ENCODE results near the gene IFIT3. TPM values are rescaled to one million over a fixed set of nuclear protein-coding genes. Genes with fewer than 3 reads are reported as not detected.

The IFIT3 gene
- total RNA-seq, 2 experiments from 2014 or later = 11.5 to 12.8 TPM

GRCh38 chr10:89351780-89352597, 24.2 kb downstream of the IFIT3 start:
- Mint-ChIP-seq H3K36me3 (ENCODE audit: low read depth) (no peaks in the 10 kb centered on the region), H3K9me3 (no peaks in the 10 kb centered on the region), H3K4me1 (ENCODE audit: low read depth) (peaks cover 11% of the 10 kb centered on the region), H3K27me3 (no peaks in the 10 kb centered on the region), H3K4me3 (no peak overlapping the region), H3K27ac (no peak overlapping the region)
- POLR2A ChIA-PET = interaction anchor here (0.8 to 0.9 kb wide), 2 partner anchors 13 to 21 kb away, joined by 3 to 4 read pairs; no protein-coding TSS in a partner anchor
- Histone ChIP-seq H3K27ac (ENCODE audit: low read depth in 1 of 2, low read length in 2 of 2) (no peak overlapping the region), H3K36me3 (ENCODE audit: insufficient read depth, low read length) (no peaks in the 10 kb centered on the region), H3K4me3 (ENCODE audit: low read length) (no peak overlapping the region), H3K4me1 (ENCODE audit: insufficient read depth, low read length) (no peaks in the 10 kb centered on the region), H3K9me3 (ENCODE audit: control insufficient read depth in 1 of 2, insufficient read depth in 1 of 2, low read length in 2 of 2) (no peaks in the 10 kb centered on the region), H3K27me3 (ENCODE audit: control insufficient read depth in 1 of 2, insufficient read depth in 2 of 2, low read length in 2 of 2) (no peaks in the 10 kb centered on the region)
- intact Hi-C loops (cut with DNase I, micrococcal nuclease) = no loop called here
- ATAC-seq (ENCODE audit: poor library complexity) = no peak
- CTCF ChIA-PET = interaction anchor here (1.2 kb wide), 1 partner anchor 67 kb away, joined by 4 read pairs; no protein-coding TSS in a partner anchor
- TF ChIP-seq CTCF (IDR thresholded peaks at IDR 0.05) = no peak
- DNase-seq = no peak

DNA sequence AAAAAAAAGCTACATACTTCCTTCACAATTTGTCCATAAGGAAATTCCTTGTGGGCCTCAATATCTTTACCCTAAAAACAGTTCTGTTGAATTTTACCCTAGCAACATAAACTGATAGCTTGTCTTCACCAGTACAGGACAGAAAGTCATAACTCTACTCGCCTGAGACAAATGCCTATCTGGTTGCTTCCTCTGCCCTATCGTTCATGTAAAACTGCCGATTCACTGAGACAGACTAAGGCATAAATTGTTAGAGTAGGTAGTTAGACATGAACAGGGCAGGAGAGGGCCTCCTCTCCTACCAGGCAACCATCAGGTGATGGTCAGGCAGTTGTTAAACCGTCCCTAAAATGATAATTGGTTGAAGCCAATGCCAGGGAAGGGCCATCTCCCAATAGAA, 25.0 kb downstream of the IFIT3 start:
- no peaks in the 10 kb centered on the region for H3K36me3 Mint-ChIP-seq (ENCODE audit: low read depth)
- H3K4me3 ChIP-seq (ENCODE audit: low read length) = no peak overlapping the region
- H3K4me3 Mint-ChIP-seq = no peak overlapping the region
- no peak overlapping the region for H3K27ac Mint-ChIP-seq
- H3K27me3 ChIP-seq (ENCODE audit: control insufficient read depth in 1 of 2, insufficient read depth in 2 of 2, low read length in 2 of 2) = no peaks in the 10 kb centered on the region
- DNase-seq = no peak
- intact Hi-C loops (cut with DNase I, micrococcal nuclease) = no loop called here
- ChIA-PET POLR2A (interaction anchor here (0.9 kb wide), 1 partner anchor 14 kb away, joined by 4 read pairs; no protein-coding TSS in a partner anchor), CTCF (interaction anchor here (0.7 to 1.2 kb wide), 2 partner anchors 66 to 517 kb away, joined by 4 read pairs; no protein-coding TSS in a partner anchor)
- no peak for ATAC-seq (ENCODE audit: poor library complexity)
- H3K4me1 ChIP-seq (ENCODE audit: insufficient read depth, low read length) = no peaks in the 10 kb centered on the region
- H3K27me3 Mint-ChIP-seq = no peaks in the 10 kb centered on the region
- no peaks in the 10 kb centered on the region for H3K36me3 ChIP-seq (ENCODE audit: insufficient read depth, low read length)
- H3K9me3 Mint-ChIP-seq = no peaks in the 10 kb centered on the region
- no peaks in the 10 kb centered on the region for H3K9me3 ChIP-seq (ENCODE audit: control insufficient read depth in 1 of 2, insufficient read depth in 1 of 2, low read length in 2 of 2)
- no peak for TF ChIP-seq CTCF (IDR thresholded peaks at IDR 0.05)
- no peak overlapping the region for H3K27ac ChIP-seq (ENCODE audit: low read depth in 1 of 2, low read length in 2 of 2)
- H3K4me1 Mint-ChIP-seq (ENCODE audit: low read depth) = peaks cover 11% of the 10 kb centered on the region

GRCh38 chr10:89355394-89355931, 27.7 kb downstream of the IFIT3 start:
- no peak for TF ChIP-seq CTCF (IDR thresholded peaks at IDR 0.05)

More at GRCh38 chr10:89355394-89355931, 27.7 kb downstream of the IFIT3 start:
- POLR2A ChIA-PET = interaction anchor here (1.2 to 1.3 kb wide), 2 partner anchors 28 to 54 kb away, joined by 3 to 4 read pairs; partner anchors contain the start of genes IFIT2 and IFIT3
- H3K27ac ChIP-seq (ENCODE audit: low read depth in 1 of 2, low read length in 2 of 2) = no peak overlapping the region
- CTCF ChIA-PET = interaction anchor here (1.9 kb wide), 1 partner anchor 13 kb away, joined by 5 read pairs; no protein-coding TSS in a partner anchor
- H3K27me3 ChIP-seq (ENCODE audit: control insufficient read depth in 1 of 2, insufficient read depth in 2 of 2, low read length in 2 of 2) = no peaks in the 10 kb centered on the region
- no peak overlapping the region for H3K27ac Mint-ChIP-seq
- intact Hi-C loops (cut with DNase I, micrococcal nuclease) = no loop called here
- no peak for DNase-seq
- H3K36me3 ChIP-seq (ENCODE audit: insufficient read depth, low read length) = no peaks in the 10 kb centered on the region
- no peaks in the 10 kb centered on the region for H3K9me3 Mint-ChIP-seq
- H3K36me3 Mint-ChIP-seq (ENCODE audit: low read depth) = no peaks in the 10 kb centered on the region
- H3K27me3 Mint-ChIP-seq = no peaks in the 10 kb centered on the region
- H3K4me3 Mint-ChIP-seq = no peak overlapping the region
- H3K4me3 ChIP-seq (ENCODE audit: low read length) = no peak overlapping the region
- no peaks in the 10 kb centered on the region for H3K4me1 ChIP-seq (ENCODE audit: insufficient read depth, low read length)
- H3K4me1 Mint-ChIP-seq (ENCODE audit: low read depth) = peaks cover 10% of the 10 kb centered on the region
- H3K9me3 ChIP-seq (ENCODE audit: control insufficient read depth in 1 of 2, insufficient read depth in 1 of 2, low read length in 2 of 2) = no peaks in the 10 kb centered on the region
- ATAC-seq (ENCODE audit: poor library complexity) = no peak
